ENCODE results near the gene CD3G.
A peak's percentile ranks its signal among the peaks of the same experiment; 100 is the strongest.

CD3G gene

GRCh38 chr11:118328745-118329144, 15.4 kb upstream of the CD3G start:
- no peak for DNase-seq

GRCh38 chr11:118334745-118335144, 9.4 kb upstream of the CD3G start:
- no peak for DNase-seq

- no peak for DNase-seq
Measured at GRCh38 chr11:118338637-118339061, 5.5 kb upstream of the CD3G start.

GRCh38 chr11:118339281-118339961, 4.7 kb upstream of the CD3G start:
- DNase-seq: no peak

GRCh38 chr11:118340449-118340848, 3.7 kb upstream of the CD3G start:
- DNase-seq: no peak

GRCh38 chr11:118341261-118341660, 2.9 kb upstream of the CD3G start:
- DNase-seq: no peak

- DNase-seq: no peak
Measured at GRCh38 chr11:118341815-118342489, 2.2 kb upstream of the CD3G start.

- DNase-seq: no peak
Measured at GRCh38 chr11:118342503-118343161, 1.5 kb upstream of the CD3G start, which contains the start of gene CD3D. TSS of gene CD3D (minus strand) at chr11:118342705. CDS start at chr11:118342607, 98 bp downstream.

GRCh38 chr11:118343248-118343647, 896 bp upstream of the CD3G start:
- DNase-seq: no peak

GRCh38 chr11:118349475-118349874, 5.3 kb downstream of the CD3G start:
- DNase-seq: no peak

- DNase-seq: peak; percentile 18
Measured at GRCh38 chr11:118353084-118353710, 9.1 kb downstream of the CD3G start.

- no peak for DNase-seq
Measured at GRCh38 chr11:118358071-118358470, 13.9 kb downstream of the CD3G start.

- peak; percentile 94 for DNase-seq
Measured at GRCh38 chr11:118359295-118359958, 15.3 kb downstream of the CD3G start, which contains the start of gene UBE4A. TSS of gene UBE4A (plus strand) at chr11:118359600. CDS start at chr11:118365081, 5,481 bp downstream.

- no peak for DNase-seq
Measured at GRCh38 chr11:118364956-118365615, 20.9 kb downstream of the CD3G start.

- DNase-seq: no peak
Measured at GRCh38 chr11:118366287-118366686, 22.1 kb downstream of the CD3G start.

- no peak for DNase-seq
Measured at GRCh38 chr11:118370774-118371173, 26.6 kb downstream of the CD3G start.

- no peak for DNase-seq
Measured at GRCh38 chr11:118373263-118373662, 29.1 kb downstream of the CD3G start.

- DNase-seq: no peak
Measured at GRCh38 chr11:118373871-118374270, 29.7 kb downstream of the CD3G start.

- no peak for DNase-seq
Measured at GRCh38 chr11:118374729-118375128, 30.6 kb downstream of the CD3G start.

- no peak for DNase-seq
Measured at GRCh38 chr11:118375978-118376377, 31.8 kb downstream of the CD3G start.

- DNase-seq: no peak
Measured at GRCh38 chr11:118379497-118379896, 35.4 kb downstream of the CD3G start.

- DNase-seq: no peak
Measured at GRCh38 chr11:118380571-118380970, 36.4 kb downstream of the CD3G start.
